NT2/D1 (cell line): ENCODE data around the gene DOLPP1.

ENCODE experiments used
- DNase-seq: peaks from one replicate; pipeline ENCODE4 v3.0.0-alpha.2; 2011; ENCODE audit warnings: low read depth, low spot score
- H3K27me3 ChIP-seq: 2 replicates; pipeline ENCODE4 v1.6.0; 2011; ENCODE audit warnings: mild to moderate bottlenecking; ENCODE audit not compliant: insufficient read length, insufficient read depth
- H3K36me3 ChIP-seq: 2 replicates; pipeline ENCODE4 v1.6.1; 2011; ENCODE audit warnings: mild to moderate bottlenecking, low read length, mixed read lengths; ENCODE audit not compliant: insufficient read depth, insufficient read length
- H3K4me1 ChIP-seq: 2 replicates; pipeline ENCODE4 v1.5.1; 2011; ENCODE audit not compliant: insufficient read depth, insufficient read length
- H3K4me3 ChIP-seq: 2 replicates; pipeline ENCODE4 v1.5.1; 2011; ENCODE audit warnings: low read depth; ENCODE audit not compliant: insufficient read length
- H3K9ac ChIP-seq: 2 replicates; pipeline ENCODE4 v1.6.0; 2011; ENCODE audit warnings: low read depth; ENCODE audit not compliant: insufficient read length
- H3K9me3 ChIP-seq: 2 replicates; pipeline ENCODE4 v1.5.1; 2011; ENCODE audit warnings: mild to moderate bottlenecking, low read length; ENCODE audit not compliant: insufficient read depth
- SUZ12 ChIP-seq: IDR thresholded peaks from 2 replicates; pipeline ENCODE4 v1.6.1; 2011; ENCODE audit not compliant: insufficient read length, insufficient read depth; ENCODE audit errors: extremely low read depth
- YY1 ChIP-seq: IDR thresholded peaks from 2 replicates; pipeline ENCODE4 v1.6.1; 2011; ENCODE audit not compliant: insufficient read length, insufficient read depth
- ZNF274 ChIP-seq: IDR thresholded peaks from 2 replicates; pipeline ENCODE4 v1.6.1; 2011; ENCODE audit warnings: mild to moderate bottlenecking, low read depth, low read length

DOLPP1 gene

DNA sequence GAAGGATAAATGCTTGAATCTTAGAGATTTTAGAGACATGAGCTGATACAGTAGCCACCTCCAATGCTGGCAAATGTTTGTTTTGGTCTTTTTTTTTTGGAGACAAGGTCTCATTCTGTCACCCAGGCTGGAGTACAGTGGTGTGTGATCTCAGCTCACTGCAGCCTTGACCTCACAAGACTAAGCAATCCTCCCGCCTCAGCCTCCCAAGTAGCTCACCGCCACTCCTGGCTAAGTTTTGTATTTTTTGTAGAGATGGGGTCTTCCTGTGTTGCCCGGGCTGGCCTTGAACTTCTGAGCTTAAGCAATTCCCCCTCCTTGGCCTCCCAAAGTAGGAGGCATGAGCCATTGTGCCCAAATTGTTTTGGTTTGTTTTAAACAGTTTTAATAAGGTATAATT is 6.8 kb upstream of the DOLPP1 start:
- H3K9ac ChIP-seq, result no peak overlapping the region
- peaks cover 12% of the 10 kb centered on the region for H3K36me3 ChIP-seq
- no peaks in the 10 kb centered on the region for H3K9me3 ChIP-seq
- no peak for TF ChIP-seq SUZ12
- peaks cover 27% of the 10 kb centered on the region for H3K4me1 ChIP-seq
- H3K27me3 ChIP-seq, result no peaks in the 10 kb centered on the region
- H3K4me3 ChIP-seq, result no peak overlapping the region
- DNase-seq, result no peak

DNA sequence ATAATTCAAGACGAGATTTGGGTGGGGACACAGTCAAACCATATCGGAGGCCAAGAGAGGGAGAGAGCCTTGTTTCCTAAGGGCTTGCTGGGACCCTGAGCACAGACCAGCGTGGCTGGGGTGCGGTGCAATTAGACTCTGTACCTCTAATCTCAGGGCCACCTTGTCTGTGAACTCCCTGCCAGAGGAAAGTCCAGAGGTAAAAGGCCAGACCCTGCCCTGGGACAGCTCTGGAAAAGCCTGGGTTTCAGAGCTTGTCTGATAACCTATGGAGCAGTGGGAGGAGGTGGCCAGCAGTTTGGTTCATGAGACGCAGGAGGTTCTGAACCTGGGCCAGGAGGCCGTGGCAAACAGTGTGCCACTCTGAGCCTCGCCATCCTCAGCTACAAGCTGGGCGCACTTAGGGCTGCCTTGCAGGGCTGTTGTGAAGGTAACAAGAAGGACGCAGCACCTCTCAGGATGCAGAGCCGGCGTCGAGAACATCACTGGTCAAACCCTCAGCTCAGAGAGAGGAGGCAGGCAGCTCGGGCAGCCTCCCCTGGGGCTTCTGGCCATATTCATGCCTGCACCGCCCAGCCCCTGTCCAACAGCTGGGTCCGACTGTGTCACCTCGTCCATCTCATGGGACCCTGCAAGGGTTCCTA is 4.8 kb upstream of the DOLPP1 start:
- Histone ChIP-seq H3K9ac (no peak overlapping the region), H3K36me3 (no peaks in the 10 kb centered on the region), H3K4me1 (peaks cover 10% of the 10 kb centered on the region), H3K4me3 (no peak overlapping the region), H3K27me3 (no peaks in the 10 kb centered on the region), H3K9me3 (no peaks in the 10 kb centered on the region)
- no peak for DNase-seq
- no peak for TF ChIP-seq ZNF274
- TF ChIP-seq SUZ12, result no peak
- no peak for TF ChIP-seq YY1

DNA sequence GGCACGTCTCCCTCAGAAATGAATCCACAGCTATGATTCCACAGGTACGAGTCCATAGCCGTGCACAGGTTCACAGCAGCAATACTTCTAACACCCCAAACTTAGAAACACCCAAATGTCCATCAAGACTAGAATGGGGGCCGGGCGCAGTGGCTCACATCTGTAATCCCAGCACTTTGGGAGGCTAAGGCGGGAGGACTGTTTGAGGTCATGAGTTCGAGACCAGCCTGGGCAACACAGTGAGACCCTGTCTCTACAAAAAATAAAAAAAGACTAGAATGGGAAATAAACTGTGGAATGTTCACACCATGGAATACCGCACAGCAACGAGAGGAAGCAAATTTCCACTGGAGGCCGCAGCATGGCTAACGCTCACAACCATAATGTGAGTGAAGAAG is 4.3 kb upstream of the DOLPP1 start:
- no peak for DNase-seq
- H3K4me1 ChIP-seq, result peaks cover 5% of the 10 kb centered on the region
- H3K9me3 ChIP-seq, result no peaks in the 10 kb centered on the region
- H3K4me3 ChIP-seq, result no peak overlapping the region
- no peak overlapping the region for H3K9ac ChIP-seq
- H3K27me3 ChIP-seq, result no peaks in the 10 kb centered on the region
- TF ChIP-seq YY1 (no peak), ZNF274 (no peak), SUZ12 (no peak)
- H3K36me3 ChIP-seq, result no peaks in the 10 kb centered on the region

DNA sequence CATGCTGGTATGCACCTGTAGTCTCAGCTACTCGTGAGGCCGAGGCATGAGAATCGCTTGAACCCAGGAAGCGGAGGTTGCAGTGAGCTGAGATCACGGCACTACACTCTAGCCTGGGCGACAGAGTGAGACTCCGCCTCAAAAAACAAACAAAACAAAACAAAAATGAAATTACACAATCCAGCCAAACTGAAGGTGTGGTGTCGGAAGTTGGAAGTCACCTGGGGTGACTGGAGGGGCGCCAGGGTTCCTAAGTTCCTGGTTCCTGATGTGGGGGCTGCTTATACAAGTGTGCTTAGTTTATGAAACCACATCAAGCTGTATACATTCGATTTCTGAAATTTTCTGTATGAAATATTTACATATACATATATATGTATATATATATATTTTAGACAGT is 3.7 kb upstream of the DOLPP1 start:
- peaks cover 6% of the 10 kb centered on the region for H3K4me1 ChIP-seq

DNA sequence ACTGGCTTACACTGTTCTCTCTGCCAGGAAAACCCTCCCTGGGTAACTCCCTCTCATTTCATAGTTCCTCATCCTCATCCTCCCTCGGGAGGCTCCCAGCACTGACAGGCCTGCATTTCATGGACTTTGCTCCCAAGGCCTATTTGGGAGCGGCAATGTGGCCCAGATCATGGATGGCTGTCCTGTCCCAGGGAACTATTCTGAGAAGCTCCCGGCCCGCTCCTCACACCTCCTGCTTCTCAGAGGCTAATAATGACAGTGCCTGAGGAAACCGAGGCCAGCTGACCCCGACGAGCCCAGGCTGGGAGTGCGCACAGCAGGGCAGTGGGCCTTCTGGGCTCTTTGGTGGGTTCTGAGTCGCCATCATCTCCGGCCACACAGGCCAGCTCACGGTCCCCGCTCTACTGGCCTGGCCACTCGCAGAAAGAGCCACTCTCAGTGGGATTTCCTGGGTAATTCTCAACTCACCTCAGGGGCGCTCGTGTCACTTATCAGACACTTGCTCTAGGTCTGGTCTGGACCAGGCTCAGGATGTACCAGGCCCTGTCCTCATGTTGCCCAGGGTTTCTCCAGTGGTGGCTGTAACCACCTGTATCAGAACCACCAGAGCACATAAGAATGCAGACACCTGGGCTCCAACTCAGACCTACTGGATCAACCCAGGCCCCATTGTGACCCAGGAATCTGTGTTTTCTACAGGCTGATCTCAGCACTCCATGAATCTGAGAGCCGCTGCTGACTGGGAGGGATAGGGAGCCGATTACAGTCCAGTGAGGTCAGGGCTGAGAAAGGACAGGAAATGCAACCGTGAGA is 2.0 kb upstream of the DOLPP1 start:
- no peak for DNase-seq
- no peak for TF ChIP-seq YY1
- TF ChIP-seq ZNF274, result no peak
- no peak for TF ChIP-seq SUZ12
- no peak overlapping the region for H3K4me3 ChIP-seq
- peaks cover 21% of the 10 kb centered on the region for H3K36me3 ChIP-seq
- peaks cover 8% of the 10 kb centered on the region for H3K4me1 ChIP-seq
- H3K27me3 ChIP-seq, result no peaks in the 10 kb centered on the region
- no peaks in the 10 kb centered on the region for H3K9me3 ChIP-seq
- no peak overlapping the region for H3K9ac ChIP-seq

More for the DNA sequence above, 3.7 kb upstream of the DOLPP1 start:
- no peak for DNase-seq
- H3K36me3 ChIP-seq, result peaks cover 4% of the 10 kb centered on the region
- no peak overlapping the region for H3K9ac ChIP-seq
- TF ChIP-seq YY1, result no peak
- no peak for TF ChIP-seq SUZ12
- TF ChIP-seq ZNF274, result no peak
- no peaks in the 10 kb centered on the region for H3K9me3 ChIP-seq
- no peak overlapping the region for H3K4me3 ChIP-seq
- no peaks in the 10 kb centered on the region for H3K27me3 ChIP-seq

DNA sequence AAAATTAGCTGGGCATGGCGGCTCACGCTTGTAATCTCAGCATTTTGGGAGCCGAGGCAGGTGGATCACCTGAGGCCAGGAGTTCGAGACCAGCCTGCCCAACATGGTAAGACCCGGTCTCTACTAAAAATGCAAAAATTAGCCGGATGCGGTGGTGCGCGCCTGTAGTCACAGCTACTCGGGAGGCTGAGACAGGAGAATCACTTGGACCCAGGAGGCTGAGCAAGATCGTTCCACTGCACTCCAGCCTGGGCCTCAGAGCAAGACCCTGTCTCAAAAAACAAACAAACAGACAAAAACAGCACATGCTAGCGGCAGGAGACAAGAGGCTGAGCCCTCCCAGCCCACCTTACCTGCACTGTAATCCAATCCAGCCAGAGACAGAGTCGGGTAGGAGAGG is 1.1 kb upstream of the DOLPP1 start:
- peaks cover 29% of the 10 kb centered on the region for H3K36me3 ChIP-seq
- peak overlapping the region; percentile 68 for H3K9ac ChIP-seq
- peak overlapping the region; percentile 92 for H3K4me3 ChIP-seq
- DNase-seq, result no peak
- H3K27me3 ChIP-seq, result no peaks in the 10 kb centered on the region
- TF ChIP-seq ZNF274, result no peak
- TF ChIP-seq YY1, result no peak
- no peak for TF ChIP-seq SUZ12
- H3K9me3 ChIP-seq, result no peaks in the 10 kb centered on the region
- peaks cover 8% of the 10 kb centered on the region for H3K4me1 ChIP-seq

DNA sequence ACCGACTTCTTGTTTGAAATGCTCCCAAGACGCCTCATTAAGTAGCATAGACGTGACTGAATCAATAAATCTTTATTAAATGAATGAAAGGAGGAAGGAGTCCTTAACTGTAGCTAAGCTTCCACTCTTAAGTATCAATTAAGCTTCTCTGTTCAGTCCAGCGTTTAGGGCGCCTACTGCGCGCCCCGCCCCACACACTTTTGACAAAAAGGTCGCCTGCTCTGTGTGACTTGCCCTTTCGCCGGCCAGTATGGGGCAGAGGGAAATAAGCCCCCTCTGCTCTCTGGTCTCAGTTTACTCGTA is 662 bp upstream of the DOLPP1 start:
- Histone ChIP-seq H3K9me3 (no peaks in the 10 kb centered on the region), H3K9ac (peak overlapping the region; percentile 68), H3K4me3 (peak overlapping the region; percentile 92), H3K36me3 (peaks cover 33% of the 10 kb centered on the region), H3K4me1 (peaks cover 8% of the 10 kb centered on the region), H3K27me3 (no peaks in the 10 kb centered on the region)
- TF ChIP-seq SUZ12 (no peak), ZNF274 (no peak), YY1 (no peak)
- DNase-seq, result no peak

DNA sequence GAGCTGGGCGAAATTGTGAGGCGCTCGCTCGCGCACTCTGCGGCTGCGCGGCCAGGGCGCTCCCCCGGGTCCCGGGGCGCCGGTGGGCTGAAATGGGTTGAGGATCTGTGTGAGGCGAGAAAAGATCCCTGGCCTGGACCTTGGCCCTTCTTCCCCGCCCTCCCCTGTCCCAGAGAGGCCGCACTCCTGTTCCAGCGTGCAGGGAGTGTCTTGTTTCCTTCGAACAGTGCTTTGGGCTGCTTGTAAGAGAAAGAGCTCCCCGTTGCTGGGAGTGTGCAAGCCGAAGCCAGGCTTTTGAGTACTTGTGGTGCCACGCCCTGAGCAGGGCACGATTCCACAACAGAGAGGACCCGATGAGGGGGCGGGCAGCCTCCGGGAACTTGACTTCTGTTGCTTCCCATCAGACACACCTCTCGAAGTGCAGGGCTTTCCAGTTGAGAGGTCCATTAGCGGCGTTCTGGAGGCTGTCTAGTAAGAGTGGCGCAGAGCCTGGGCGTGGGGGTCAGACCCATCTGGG is 535 bp downstream of the DOLPP1 start:
- peak overlapping the region; percentile 92 for H3K4me3 ChIP-seq
- H3K36me3 ChIP-seq, result peaks cover 45% of the 10 kb centered on the region
- no peaks in the 10 kb centered on the region for H3K9me3 ChIP-seq
- no peaks in the 10 kb centered on the region for H3K27me3 ChIP-seq
- H3K4me1 ChIP-seq, result peaks cover 8% of the 10 kb centered on the region
- peak overlapping the region; percentile 95 for H3K9ac ChIP-seq
- peak; percentile 9 for DNase-seq
- TF ChIP-seq SUZ12 (no peak), ZNF274 (no peak), YY1 (no peak)
